Body of pancreas (tissue), 4 donors: ENCODE results near the gene SLC3A2. TPM values are rescaled to one million over a fixed set of nuclear protein-coding genes. Genes with fewer than 3 reads are reported as not detected.

Experiments
- ATAC-seq: fragments of 150-250 bp; one replicate; pipeline ENCODE4 v1.9.1; 2016
- DNase-seq, 4 donors: peaks; one replicate each; pipeline ENCODE4 v3.0.0-alpha.2; 2019
- H3K27ac ChIP-seq, 4 donors: fragments of 200-600 bp; sonication (generic); 1 replicate in 3 of 4; 2 replicates in 1 of 4; pipeline versions ENCODE4 v1.5.1 to v1.6.1; 2016 to 2019; ENCODE audit warnings: mild to moderate bottlenecking in 1 of 4, mixed read lengths in 1 of 4, moderate library complexity in 1 of 4
- H3K27me3 ChIP-seq, 2 donors: fragments of 200-600 bp; sonication (generic); one replicate each; pipeline ENCODE4 v1.6.0; 2016; ENCODE audit warnings: mild to moderate bottlenecking in 1 of 2
- H3K36me3 ChIP-seq, 2 donors: fragments of 200-600 bp; sonication (generic); replicated peaks in 1 of 2; 2 replicates each; pipeline ENCODE4 v1.5.1; 2016; ENCODE audit warnings: low read depth in 2 of 2; ENCODE audit not compliant: insufficient read depth in 1 of 2
- H3K4me1 ChIP-seq: fragments of 200-600 bp; sonication (generic); one replicate; pipeline ENCODE4 v1.6.0; 2016
- H3K4me3 ChIP-seq, 2 donors: fragments of 200-600 bp; sonication (generic); 1 replicate in 1 of 2; 2 replicates in 1 of 2; pipeline ENCODE4 v1.5.1; 2016 to 2019
- H3K9me3 ChIP-seq, 3 donors: fragments of 200-600 bp; sonication (generic); 1 replicate in 2 of 3; 2 replicates in 1 of 3; pipeline ENCODE4 v1.5.1; 2016
- CTCF ChIP-seq, 7 experiments: fragments of 450-650 bp in 4 of 7; fragments of 200-600 bp in 3 of 7; sonication (generic) in 3 of 7; IDR thresholded peaks; one replicate each; pipeline ENCODE4 v1.5.1; 2016 to 2019; ENCODE audit warnings: antibody characterized with exemption in 7 of 7
- POLR2A ChIP-seq, 3 donors: fragments of 450-650 bp; IDR thresholded peaks; one replicate each; pipeline ENCODE4 v1.6.1; 2016; ENCODE audit warnings: antibody characterized with exemption in 3 of 3, mild to moderate bottlenecking in 2 of 3
- WGBS, 2 donors: methylation state at CpG; one replicate each; pipeline ENCODE4 v1.1.5; 2017; 5-methylcytosine and 5-hydroxymethylcytosine counted together
- intact Hi-C: fragments of 100-400 bp; cut with DNase I; formaldehyde crosslinking; loops from one replicate; pipeline ENCODE4 v1.15.1; 2023
- total RNA-seq, 2 donors: library from RNA; depleted of rRNA; stranded (reverse); fragments of >200 nt; gene quantifications; one replicate each; pipeline ENCODE4 v1.1.0, GENCODE V29; 2016

SLC3A2 gene
- total RNA-seq, 2 donors from 2014 or later: 75.5 to 108 TPM

- no peaks in the 10 kb centered on the region for H3K36me3 ChIP-seq
- H3K9me3 ChIP-seq: no peaks in the 10 kb centered on the region
- no peak overlapping the region for H3K27ac ChIP-seq
- TF ChIP-seq CTCF (IDR thresholded peaks at IDR 0.05): no peak
- no peak for TF ChIP-seq POLR2A (IDR thresholded peaks at IDR 0.05)
- ATAC-seq (no peak), DNase-seq (no peak)
- H3K4me3 ChIP-seq: no peak overlapping the region
- intact Hi-C loops: no loop called here
- no peaks in the 10 kb centered on the region for H3K27me3 ChIP-seq
- WGBS, 2 donors: 69 to 77% methylated on average over 6 of the region's 6 CpGs
- H3K4me1 ChIP-seq: no peaks in the 10 kb centered on the region
Observed at GRCh38 chr11:62895501-62895900, 14.8 kb downstream of the SLC3A2 start.

- Histone ChIP-seq H3K27me3 (no peaks in the 10 kb centered on the region), H3K4me1 (no peaks in the 10 kb centered on the region), H3K4me3 (no peak overlapping the region), H3K9me3 (no peaks in the 10 kb centered on the region), H3K36me3 (no peaks in the 10 kb centered on the region), H3K27ac (no peak overlapping the region)
- 66 to 71% methylated on average over 10 of the region's 10 CpGs for WGBS, 2 donors
- DNase-seq (no peak), ATAC-seq (no peak)
- intact Hi-C loops: no loop called here
- TF ChIP-seq POLR2A (IDR thresholded peaks at IDR 0.05) (no peak), CTCF (IDR thresholded peaks at IDR 0.05) (no peak)
Observed at GRCh38 chr11:62896049-62896448, 15.4 kb downstream of the SLC3A2 start.

GRCh38 chr11:62897311-62897710 lies 16.6 kb downstream of the SLC3A2 start:
- ATAC-seq (no peak), DNase-seq (no peak)
- H3K9me3 ChIP-seq: no peaks in the 10 kb centered on the region
- no peaks in the 10 kb centered on the region for H3K36me3 ChIP-seq
- H3K27ac ChIP-seq: no peak overlapping the region
- no peaks in the 10 kb centered on the region for H3K4me1 ChIP-seq
- H3K4me3 ChIP-seq: no peak overlapping the region
- WGBS, 2 donors: 63% methylated on average over 2 of the region's 2 CpGs
- TF ChIP-seq POLR2A (IDR thresholded peaks at IDR 0.05): no peak
- no peak for TF ChIP-seq CTCF (IDR thresholded peaks at IDR 0.05)
- H3K27me3 ChIP-seq: no peaks in the 10 kb centered on the region
- intact Hi-C loops: no loop called here

- intact Hi-C loops: no loop called here
- Histone ChIP-seq H3K27ac (no peak overlapping the region), H3K4me3 (no peak overlapping the region), H3K9me3 (no peaks in the 10 kb centered on the region), H3K36me3 (no peaks in the 10 kb centered on the region), H3K27me3 (no peaks in the 10 kb centered on the region), H3K4me1 (no peaks in the 10 kb centered on the region)
- no peak for TF ChIP-seq POLR2A (IDR thresholded peaks at IDR 0.05)
- no peak for TF ChIP-seq CTCF (IDR thresholded peaks at IDR 0.05)
- no peak for DNase-seq
- ATAC-seq: no peak
Observed at GRCh38 chr11:62898027-62898426, 17.3 kb downstream of the SLC3A2 start.

- no peaks in the 10 kb centered on the region for H3K27me3 ChIP-seq
- H3K4me3 ChIP-seq: no peak overlapping the region
- 48 to 67% methylated on average over 1 of the region's 1 CpG for WGBS, 2 donors
- TF ChIP-seq CTCF (IDR thresholded peaks at IDR 0.05) (no peak), POLR2A (IDR thresholded peaks at IDR 0.05) (no peak)
- H3K4me1 ChIP-seq: peaks cover under 1% of the 10 kb centered on the region
- DNase-seq: no peak
- no peak for ATAC-seq
- intact Hi-C loops: loop anchor here (5.0 to 10.0 kb wide), 2 partner anchors 119 to 312 kb away; no protein-coding TSS in a partner anchor
- H3K9me3 ChIP-seq: no peaks in the 10 kb centered on the region
- H3K36me3 ChIP-seq: no peaks in the 10 kb centered on the region
- no peak overlapping the region for H3K27ac ChIP-seq
Observed at GRCh38 chr11:62902932-62903331, 22.2 kb downstream of the SLC3A2 start.
